HG02840 (cell line): Measurements from ENCODE around the gene ANGEL2.
"Not testable (repeated sequence)": the region's sequence is repeated elsewhere in the genome, so short reads cannot be mapped to it uniquely, and the experiment has no call there.

Experiments
- ATAC-seq: cut with Tn5 transposase; IDR thresholded peaks from one replicate; pipeline ENCODE4 v1.9.1; 2021; ENCODE audit warnings: mild to moderate bottlenecking, moderate library complexity, moderate number of reproducible peaks; ENCODE audit not compliant: unreplicated experiment, low FRiP score

ANGEL2 gene

DNA sequence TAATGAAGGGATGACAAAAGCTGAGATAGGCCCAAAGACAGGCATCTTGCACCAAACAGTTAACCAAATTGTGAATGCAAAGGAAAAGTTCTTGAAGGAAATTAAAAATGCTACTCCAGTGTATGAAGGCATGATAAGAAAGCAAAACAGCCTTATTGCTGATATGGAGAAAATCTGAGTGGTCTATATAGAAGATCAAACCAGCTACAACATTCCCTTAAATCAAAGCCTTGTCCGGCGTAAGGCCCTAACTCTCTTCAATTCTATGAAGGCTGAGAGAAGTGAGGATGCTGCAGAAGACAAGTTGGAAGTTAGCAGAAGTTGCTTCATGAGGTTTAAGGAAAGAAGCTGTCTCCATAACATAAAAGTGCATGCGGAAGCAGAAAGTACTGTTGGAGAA lies 4.3 kb upstream of the ANGEL2 start:
- no peak for ATAC-seq

DNA sequence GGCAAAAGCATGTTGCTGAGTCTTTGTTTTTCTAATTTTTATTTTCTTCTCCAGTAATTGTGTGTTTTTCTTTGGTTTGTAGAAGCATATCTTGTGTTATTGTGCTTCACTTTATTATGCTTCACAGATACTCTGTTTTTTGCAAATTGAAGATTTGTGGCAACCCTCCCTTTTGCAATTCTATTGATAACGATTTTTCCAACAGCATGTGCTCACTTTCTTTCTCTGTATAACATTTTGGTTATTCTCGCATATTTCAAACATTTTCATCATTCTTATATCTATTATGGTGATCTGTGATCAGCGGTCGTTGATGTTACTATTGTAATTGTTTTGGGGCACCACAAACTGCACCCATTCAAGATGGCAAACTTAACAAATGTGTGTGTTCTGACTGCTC lies 3.8 kb upstream of the ANGEL2 start:
- ATAC-seq = no peak

GRCh38 chr1:213017447-213018273 lies 2.0 kb upstream of the ANGEL2 start:
- no peak for ATAC-seq

DNA sequence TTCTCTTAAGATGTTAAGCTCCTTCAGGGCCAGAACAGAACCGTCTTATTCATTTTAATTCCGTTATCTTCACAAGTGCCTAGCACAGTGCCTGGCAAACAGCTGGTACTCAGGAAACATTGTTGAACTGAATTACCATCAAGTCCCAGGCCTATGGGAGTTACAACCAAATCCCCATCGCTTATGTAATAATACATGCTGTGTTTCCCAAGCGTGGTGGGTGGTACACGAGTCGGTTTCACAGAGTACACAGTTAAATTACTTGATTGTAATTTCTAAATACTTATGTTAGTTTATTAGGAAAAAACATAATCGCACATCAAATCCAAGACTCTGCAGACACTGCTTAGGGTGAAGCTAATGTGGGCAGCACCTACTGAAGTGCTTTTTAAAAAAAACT lies 1.0 kb downstream of the ANGEL2 start:
- no peak for ATAC-seq

- ATAC-seq = no peak
Measured at GRCh38 chr1:213008564-213008963, 7.1 kb downstream of the ANGEL2 start.

- no peak for ATAC-seq
Measured at GRCh38 chr1:213003256-213003655, 12.4 kb downstream of the ANGEL2 start.

GRCh38 chr1:212994926-212995325 lies 20.7 kb downstream of the ANGEL2 start:
- no peak for ATAC-seq

DNA sequence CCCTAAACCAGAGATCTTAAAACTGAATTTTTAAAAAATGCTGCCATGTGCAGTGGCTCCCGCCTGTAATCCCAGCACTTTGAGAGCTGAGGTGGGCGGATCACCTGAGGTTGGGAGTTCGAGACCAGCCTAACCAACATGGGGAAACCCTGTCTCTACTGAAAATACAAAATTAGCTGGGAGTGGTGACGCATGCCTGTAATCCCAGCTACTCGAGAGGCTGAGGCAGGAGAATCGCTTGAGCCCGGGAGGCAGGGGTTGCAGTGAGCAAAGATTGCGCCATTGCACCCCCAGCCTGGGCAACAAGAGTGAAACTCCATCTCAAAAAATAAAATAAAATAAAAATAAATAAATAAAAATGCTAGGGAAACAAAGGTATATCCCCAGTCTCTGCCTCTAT lies 21.7 kb downstream of the ANGEL2 start:
- not testable (repeated sequence) for ATAC-seq

- no peak for ATAC-seq
Measured at GRCh38 chr1:212990276-212990675, 25.4 kb downstream of the ANGEL2 start.

DNA sequence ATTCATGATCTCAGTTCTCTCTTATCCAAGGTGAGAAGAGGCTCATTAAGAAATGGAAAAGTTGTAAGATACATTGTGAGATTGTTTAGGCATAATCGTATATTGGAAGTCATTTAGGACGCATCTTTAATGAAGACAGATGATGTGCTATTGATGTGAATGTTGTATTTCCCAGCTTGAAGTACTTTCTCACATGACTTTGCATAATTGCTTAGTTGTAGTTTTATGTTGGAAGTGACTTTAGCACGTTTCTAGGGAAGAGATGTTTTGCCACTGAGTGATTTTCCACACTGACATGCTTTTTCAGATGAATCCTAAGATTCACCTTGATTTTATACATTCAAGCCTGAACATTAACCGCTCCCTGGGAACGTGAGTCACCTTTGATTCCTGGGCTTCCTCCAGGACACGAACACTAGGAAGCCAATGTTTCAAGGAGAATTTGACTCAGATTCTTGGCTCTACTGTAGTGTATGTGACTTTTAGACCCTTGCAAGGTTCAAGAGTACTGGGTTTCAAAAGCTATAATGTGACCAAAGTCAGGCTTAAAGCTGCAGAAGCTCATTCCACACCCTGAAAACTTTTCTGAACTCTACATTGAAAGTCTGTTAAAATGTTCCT lies 27.9 kb downstream of the ANGEL2 start:
- ATAC-seq = no peak

- ATAC-seq = no peak
Measured at GRCh38 chr1:212986551-212986950, 29.1 kb downstream of the ANGEL2 start.

DNA sequence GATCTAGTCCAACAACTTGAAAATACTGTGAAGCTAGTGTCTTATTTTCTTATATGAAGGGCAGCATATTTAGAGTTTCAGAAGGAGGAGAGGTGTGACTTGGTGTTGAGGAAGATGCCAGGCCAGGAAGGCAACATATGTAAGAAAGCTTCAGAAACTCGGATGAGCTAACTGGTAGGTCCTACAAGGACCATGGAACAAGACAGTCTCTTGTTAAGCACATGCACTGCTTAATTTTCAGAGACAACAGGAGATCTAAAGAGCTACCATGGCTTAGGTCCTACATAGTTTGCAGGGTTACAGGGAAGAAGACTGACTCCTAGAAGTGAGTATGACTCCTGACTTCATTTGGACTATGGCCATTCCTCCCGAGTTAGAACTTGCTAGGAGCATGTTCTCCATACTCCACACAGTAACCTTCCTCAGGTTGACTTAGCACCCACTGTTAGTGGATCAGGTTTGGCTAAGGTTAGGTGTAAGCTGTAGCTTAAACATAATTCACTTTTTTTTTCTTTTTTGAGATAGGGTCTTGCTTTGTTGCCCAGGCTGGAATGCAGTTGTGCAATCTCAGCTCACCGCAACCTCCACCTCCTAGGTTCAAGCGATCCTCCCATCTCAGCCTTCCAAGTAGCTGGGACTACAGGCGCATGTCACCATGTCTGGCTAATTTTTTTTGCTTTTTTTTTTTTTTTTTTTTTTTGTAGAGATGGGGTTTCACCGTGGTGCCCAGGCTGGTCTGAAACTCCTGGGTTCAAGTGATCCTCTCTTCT lies 31.0 kb downstream of the ANGEL2 start:
- no peak for ATAC-seq

- no peak for ATAC-seq
Measured at GRCh38 chr1:212983482-212983881, 32.2 kb downstream of the ANGEL2 start.

DNA sequence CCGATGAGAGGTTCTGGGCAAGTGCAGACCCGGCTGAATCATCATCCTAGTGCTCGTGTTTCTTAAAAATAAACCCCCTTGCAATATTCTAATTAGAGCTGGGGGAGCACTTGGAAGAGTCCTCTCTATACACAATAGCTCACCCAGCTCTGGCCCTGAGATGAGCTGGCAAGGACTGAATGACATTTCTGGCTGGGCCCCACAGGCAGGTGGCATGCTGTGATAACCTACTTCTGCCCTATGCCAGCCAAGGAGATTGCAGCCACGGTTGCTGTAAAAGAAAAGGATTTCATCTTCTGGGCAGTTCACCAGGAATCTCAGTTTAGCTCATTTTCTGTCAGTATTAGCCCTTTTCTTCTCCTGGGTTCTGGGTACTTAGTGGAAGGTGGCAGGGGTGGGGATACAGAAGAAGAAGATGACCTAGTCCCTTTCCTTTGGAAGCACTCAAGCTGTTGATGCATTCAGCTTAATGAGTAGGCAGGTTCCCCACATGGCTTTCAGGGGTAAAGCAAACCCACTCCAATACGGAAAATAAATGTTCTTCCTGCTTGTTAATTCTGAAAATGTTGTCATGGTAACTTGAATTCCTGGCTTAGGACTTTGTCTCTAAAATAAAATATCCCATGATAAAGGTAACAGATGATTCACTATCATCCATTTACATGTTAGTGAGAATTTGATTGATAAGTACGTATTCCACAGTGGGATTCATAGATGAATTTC lies 33.1 kb downstream of the ANGEL2 start:
- ATAC-seq = no peak

- peak; percentile 48 for ATAC-seq
Measured at GRCh38 chr1:212981571-212982328, 33.9 kb downstream of the ANGEL2 start.

DNA sequence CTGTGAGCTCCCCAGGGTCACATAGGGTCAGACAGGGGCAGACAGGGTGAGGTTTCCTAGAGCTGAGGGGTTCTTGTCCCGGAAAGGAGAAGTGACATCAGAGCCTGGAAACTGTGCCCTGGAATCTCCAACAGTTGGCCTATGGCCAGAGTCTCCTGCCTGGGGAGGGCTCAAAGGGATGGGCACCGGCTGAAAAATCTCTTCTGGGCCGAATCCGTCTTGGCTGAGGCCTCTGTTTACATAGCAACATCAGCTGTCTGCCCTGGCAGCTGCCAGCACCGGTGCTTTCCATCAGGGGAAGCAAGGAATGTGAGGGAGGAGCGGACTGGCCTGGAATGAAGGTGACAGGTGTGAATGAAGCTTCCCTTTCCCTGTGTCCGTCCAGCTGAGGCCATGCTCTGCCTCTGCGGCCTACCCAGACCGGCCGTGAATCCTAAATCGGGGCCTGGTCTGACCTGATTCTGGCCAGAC lies 34.6 kb downstream of the ANGEL2 start:
- no peak for ATAC-seq

DNA sequence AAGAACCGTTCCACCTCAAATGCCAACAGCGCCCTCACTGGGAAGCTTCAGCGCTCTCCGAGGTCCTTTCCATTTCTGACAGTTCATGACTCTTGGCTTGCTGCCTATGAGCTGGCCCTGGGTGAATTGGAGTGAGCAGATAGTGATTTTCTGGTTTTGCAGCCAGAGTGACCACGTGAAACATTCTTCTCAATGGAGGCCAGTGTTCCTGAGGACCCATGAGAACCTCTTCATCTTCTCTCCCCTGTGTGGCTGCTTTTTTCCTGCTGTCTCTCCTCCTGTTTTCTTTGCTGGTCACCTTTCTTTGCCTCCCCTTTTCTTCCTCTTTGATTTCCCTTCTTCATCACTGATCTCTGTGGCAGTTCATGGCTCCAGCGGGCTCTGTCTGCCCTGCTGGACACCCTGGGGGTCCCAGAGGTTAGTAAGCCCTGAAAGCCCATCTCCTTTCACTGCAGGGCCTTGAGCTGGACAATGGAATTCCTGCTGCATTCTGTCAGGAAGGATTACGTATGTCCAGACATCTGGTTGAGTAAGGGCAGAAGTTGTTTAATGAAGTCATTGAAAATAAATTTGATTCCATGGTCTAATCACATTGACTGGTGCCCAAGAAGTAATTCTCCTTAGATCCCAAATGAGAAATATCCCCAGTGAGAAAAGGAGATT lies 35.4 kb downstream of the ANGEL2 start:
- ATAC-seq = no peak

- peak; percentile 44 for ATAC-seq
Measured at GRCh38 chr1:212979340-212980122, 36.1 kb downstream of the ANGEL2 start.
